NT2/D1 (cell line): ENCODE data around the gene MAP3K5.

Experiments
- SUZ12 ChIP-seq: IDR thresholded peaks from 2 replicates; pipeline ENCODE4 v1.6.1; 2011; ENCODE audit not compliant: insufficient read length, insufficient read depth; ENCODE audit errors: extremely low read depth
- YY1 ChIP-seq: IDR thresholded peaks from 2 replicates; pipeline ENCODE4 v1.6.1; 2011; ENCODE audit not compliant: insufficient read length, insufficient read depth
- ZNF274 ChIP-seq: IDR thresholded peaks from 2 replicates; pipeline ENCODE4 v1.6.1; 2011; ENCODE audit warnings: mild to moderate bottlenecking, low read depth, low read length

DNA sequence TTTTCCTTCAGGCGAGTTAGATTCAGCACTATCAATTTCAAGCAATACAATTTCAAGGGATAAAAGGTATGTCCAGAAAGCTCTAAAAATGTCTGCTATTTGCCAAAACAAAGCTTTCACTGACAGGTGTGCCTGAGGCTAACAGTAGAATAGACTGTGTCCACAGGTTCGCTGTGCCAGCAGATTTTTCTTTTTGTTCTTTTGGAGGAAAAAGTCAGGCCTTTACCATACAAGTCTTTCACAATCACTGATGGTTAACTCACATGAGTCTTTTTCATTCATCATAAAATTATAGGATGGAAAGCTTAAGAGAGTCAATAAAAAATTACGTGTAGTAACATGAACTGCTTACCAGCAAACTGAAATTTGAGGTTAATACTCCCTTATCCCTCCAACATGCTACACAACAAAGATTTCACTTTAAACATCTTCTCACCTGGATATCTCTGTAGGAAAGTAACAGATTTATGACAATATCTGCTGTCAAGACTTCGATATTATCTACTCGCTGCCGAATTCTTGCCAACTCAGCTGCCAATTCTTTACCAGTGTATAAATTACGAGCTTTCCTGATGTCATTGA lies 95.4 kb downstream of the MAP3K5 start:
- no peak for TF ChIP-seq ZNF274
- no peak for TF ChIP-seq YY1
- TF ChIP-seq SUZ12, result no peak
